Dermis microvascular lymphatic vessel endothelial cell (primary cell): Measurements from ENCODE around the gene SYNJ2. TPM values are rescaled to one million over a fixed set of nuclear protein-coding genes. Genes with fewer than 3 reads are reported as not detected.
A peak's percentile ranks its signal among the peaks of the same experiment; 100 is the strongest.

Source experiments
- DNase-seq, 2 donors: peaks; one replicate each; pipeline versions ENCODE4 v3.0.0 to v3.0.0-alpha.2; 2010; ENCODE audit warnings: low read depth in 2 of 2
- total RNA-seq: library from RNA; depleted of rRNA; stranded (reverse); fragments of >200 nt; gene quantifications from 2 replicates; pipeline ENCODE4 v1.2.1, GENCODE V29; 2014

The SYNJ2 gene
- total RNA-seq, 1 donor from 2014 or later: 22.6 TPM

GRCh38 chr6:158122048-158122447 lies 140.4 kb downstream of the SYNJ2 start:
- DNase-seq: no peak

- no peak for DNase-seq
Observed at GRCh38 chr6:158124288-158124687, 142.6 kb downstream of the SYNJ2 start.

- no peak for DNase-seq
Observed at GRCh38 chr6:158125271-158125670, 143.6 kb downstream of the SYNJ2 start.

DNA sequence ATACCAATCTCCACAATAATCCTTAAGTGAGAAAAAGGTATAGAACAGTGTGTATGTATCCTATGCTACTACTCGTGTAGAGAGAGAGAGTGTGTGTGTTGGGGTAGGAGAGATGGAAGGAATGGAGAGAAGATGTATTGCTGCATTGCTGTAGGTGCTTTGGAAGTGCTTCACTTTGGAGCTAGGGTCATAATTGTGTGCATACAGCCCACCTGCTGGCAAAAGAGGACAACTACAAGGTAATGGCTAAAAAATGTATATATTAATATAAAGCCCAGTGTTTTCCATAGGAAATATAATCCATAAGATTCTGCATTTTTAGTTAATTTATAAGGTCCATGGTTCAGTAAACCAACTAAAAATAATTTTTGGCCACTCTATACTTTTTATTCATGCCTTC lies 150.3 kb downstream of the SYNJ2 start:
- DNase-seq: peak in 1 of 2 donors; percentile 51

- peak; percentile 72 to 75 for DNase-seq
Observed at GRCh38 chr6:158142789-158143188, 161.1 kb downstream of the SYNJ2 start.

DNA sequence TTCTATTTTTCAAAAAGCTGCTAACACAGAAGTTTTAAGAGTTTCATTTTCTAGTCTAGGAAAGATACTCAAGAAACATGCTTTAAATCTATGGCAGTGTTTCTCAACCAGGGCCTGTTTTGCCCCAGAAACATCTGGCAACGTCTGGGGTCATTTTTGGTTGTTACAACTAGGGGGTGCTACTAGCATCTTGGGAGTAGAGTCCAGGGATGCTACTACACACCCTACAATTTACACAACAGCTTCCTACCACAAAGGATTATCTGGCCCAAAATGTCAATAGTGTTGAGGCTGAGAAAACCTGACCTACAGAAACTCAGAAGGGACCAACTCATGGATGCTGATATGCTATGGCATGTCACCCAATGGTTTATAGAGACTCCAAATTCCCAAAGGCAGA lies 162.0 kb downstream of the SYNJ2 start:
- peak in 1 of 2 donors; percentile 16 for DNase-seq

Other genes starting within 250 kb of the SYNJ2 start
- 36.2 and 53.7 TPM in 2 replicates for gene SNX9, start 158.6 kb upstream of the SYNJ2 start, total RNA-seq
- 10.7 and 13.9 TPM in 2 replicates for gene SERAC1, start 186.4 kb downstream of the SYNJ2 start, total RNA-seq
- 3.3 and 4.6 TPM in 2 replicates for gene GTF2H5, start 186.5 kb downstream of the SYNJ2 start, total RNA-seq